Esophagus squamous epithelium (tissue), 5 donors: ENCODE data around the gene MC1R. TPM values are rescaled to one million over a fixed set of nuclear protein-coding genes. Genes with fewer than 3 reads are reported as not detected.

Experiments
- DNase-seq: peaks from one replicate; lab custom pipeline; 2025; lab: John Stamatoyannopoulos, UW
- H3K27ac ChIP-seq, 4 donors: fragments of 200-600 bp; sonication (generic); one replicate each; pipeline ENCODE4 v1.5.1; 2016 to 2019; ENCODE audit warnings: mild to moderate bottlenecking in 1 of 4
- H3K27me3 ChIP-seq, 4 donors: fragments of 200-600 bp; sonication (generic); 1 replicate in 3 of 4; 2 replicates in 1 of 4; pipeline versions ENCODE4 v1.5.1 to v1.6.0; 2017 to 2021; ENCODE audit warnings: antibody characterized with exemption in 1 of 4
- H3K36me3 ChIP-seq, 3 donors: fragments of 200-600 bp; sonication (generic); one replicate each; pipeline ENCODE4 v1.5.1; 2016 to 2019
- H3K4me1 ChIP-seq, 3 donors: fragments of 200-600 bp; sonication (generic); one replicate each; pipeline ENCODE4 v1.5.1; 2017 to 2019
- H3K4me3 ChIP-seq, 4 donors: fragments of 200-600 bp; sonication (generic); 1 replicate in 3 of 4; 2 replicates in 1 of 4; pipeline ENCODE4 v1.5.1; 2016 to 2019; ENCODE audit warnings: mild to moderate bottlenecking in 2 of 4, moderate library complexity in 1 of 4
- H3K9me3 ChIP-seq, 3 donors: fragments of 200-600 bp; sonication (generic); one replicate each; pipeline ENCODE4 v1.5.1; 2016 to 2019
- CTCF ChIP-seq, 6 experiments: fragments of 450-650 bp in 4 of 6; fragments of 200-600 bp in 2 of 6; sonication (generic) in 2 of 6; IDR thresholded peaks; one replicate each; pipeline ENCODE4 v1.5.1; 2016 to 2019; ENCODE audit warnings: antibody characterized with exemption in 6 of 6, mild to moderate bottlenecking in 4 of 6, moderate library complexity in 4 of 6
- POLR2A ChIP-seq, 4 donors: fragments of 450-650 bp; IDR thresholded peaks; one replicate each; pipeline ENCODE4 v1.6.1; 2017; ENCODE audit warnings: antibody characterized with exemption in 4 of 4, mild to moderate bottlenecking in 4 of 4, moderate library complexity in 3 of 4
- WGBS, 2 donors: methylation state at CpG; one replicate each; pipeline ENCODE4 v1.1.5; 2018; 5-methylcytosine and 5-hydroxymethylcytosine counted together
- intact Hi-C: fragments of 100-400 bp; cut with DNase I; formaldehyde crosslinking; loops from one replicate; pipeline ENCODE4 v1.15.0; 2022
- total RNA-seq, 4 donors: library from RNA; depleted of rRNA; stranded (reverse); fragments of >200 nt; gene quantifications; one replicate each; pipeline ENCODE4 v1.1.0, GENCODE V29; 2016
- donor health status: DM: yes; HTN: yes; CAD: no.

Gene MC1R
- total RNA-seq, 4 donors from 2014 or later = 1.1 to 3.4 (median 2.0) TPM

GRCh38 chr16:89952551-89952950 is 33.9 kb downstream of the MC1R start:
- no peak for DNase-seq
- Histone ChIP-seq H3K27ac (no peak overlapping the region), H3K36me3 (peaks cover 0 to 36% (median 0%) of the 10 kb centered on the region in 3 donors), H3K9me3 (no peaks in the 10 kb centered on the region), H3K27me3 (peaks cover 0 to 3% (median 0%) of the 10 kb centered on the region in 4 donors), H3K4me3 (no peak overlapping the region), H3K4me1 (peaks cover 14 to 32% (median 15%) of the 10 kb centered on the region in 3 donors)
- 67 to 81% methylated on average over 3 of the region's 6 CpGs for WGBS, 2 donors
- TF ChIP-seq CTCF (IDR thresholded peaks at IDR 0.05) (no peak), POLR2A (IDR thresholded peaks at IDR 0.05) (no peak)
- intact Hi-C loops = no loop called here

GRCh38 chr16:89953671-89954406 is 35.2 kb downstream of the MC1R start:
- Histone ChIP-seq H3K4me3 (no peak overlapping the region), H3K36me3 (peaks cover 0 to 48% (median 6%) of the 10 kb centered on the region in 3 donors), H3K9me3 (no peaks in the 10 kb centered on the region), H3K27ac (no peak overlapping the region), H3K4me1 (peaks cover 8 to 23% (median 9%) of the 10 kb centered on the region in 3 donors), H3K27me3 (no peaks in the 10 kb centered on the region)
- no peak for TF ChIP-seq CTCF (IDR thresholded peaks at IDR 0.05)
- no peak for TF ChIP-seq POLR2A (IDR thresholded peaks at IDR 0.05)
- no peak for DNase-seq
- intact Hi-C loops = no loop called here
- 80 to 86% methylated on average over 2 to 9 of the region's 11 CpGs for WGBS, 2 donors

GRCh38 chr16:89954462-89954861 is 35.8 kb downstream of the MC1R start:
- TF ChIP-seq POLR2A (IDR thresholded peaks at IDR 0.05) = no peak
- TF ChIP-seq CTCF (IDR thresholded peaks at IDR 0.05) = no peak
- Histone ChIP-seq H3K27me3 (no peaks in the 10 kb centered on the region), H3K4me1 (peaks cover 4 to 18% (median 5%) of the 10 kb centered on the region in 3 donors), H3K9me3 (no peaks in the 10 kb centered on the region), H3K4me3 (no peak overlapping the region), H3K27ac (no peak overlapping the region), H3K36me3 (peaks cover 0 to 55% (median 9%) of the 10 kb centered on the region in 3 donors)
- 87 to 89% methylated on average over 7 to 10 of the region's 15 CpGs for WGBS, 2 donors
- intact Hi-C loops = no loop called here
- no peak for DNase-seq

- no peak for DNase-seq
- 84 to 87% methylated on average over 3 to 7 of the region's 15 CpGs for WGBS, 2 donors
- H3K36me3 ChIP-seq = peaks cover 0 to 61% (median 9%) of the 10 kb centered on the region in 3 donors
- intact Hi-C loops = no loop called here
- H3K4me3 ChIP-seq = no peak overlapping the region
- no peaks in the 10 kb centered on the region for H3K9me3 ChIP-seq
- TF ChIP-seq POLR2A (IDR thresholded peaks at IDR 0.05) (no peak), CTCF (IDR thresholded peaks at IDR 0.05) (no peak)
- H3K4me1 ChIP-seq = peaks cover 0 to 12% (median 0%) of the 10 kb centered on the region in 3 donors
- H3K27me3 ChIP-seq = no peaks in the 10 kb centered on the region
- no peak overlapping the region for H3K27ac ChIP-seq
Observed at GRCh38 chr16:89955001-89955685, 36.5 kb downstream of the MC1R start.
